Loucy (cell line): ENCODE data around the gene ROBO1.

Experiments used
- H2AFZ ChIP-seq: fragments of 200-600 bp; sonication (generic); 2 replicates; pipeline ENCODE4 v1.6.0; 2016; ENCODE audit warnings: antibody characterized with exemption, mild to moderate bottlenecking, low read length, moderate library complexity
- H3F3A ChIP-seq: fragments of 200-600 bp; 2 replicates; pipeline ENCODE4 v1.6.0; 2016; ENCODE audit warnings: antibody characterized with exemption, low read depth, mild to moderate bottlenecking
- H3K27me3 ChIP-seq: fragments of 200-600 bp; sonication (generic); 2 replicates; pipeline ENCODE4 v1.6.1; 2014; ENCODE audit warnings: low read length, mild to moderate bottlenecking; ENCODE audit not compliant: insufficient read depth, poor library complexity, severe bottlenecking
- H3K36me3 ChIP-seq: fragments of 200-600 bp; sonication (generic); 2 replicates; pipeline ENCODE4 v1.6.1; 2016; ENCODE audit warnings: low read length; ENCODE audit not compliant: insufficient read depth
- H3K4me1 ChIP-seq: fragments of 200-600 bp; sonication (generic); 2 replicates; pipeline ENCODE4 v1.5.1; 2014; ENCODE audit warnings: low read length, mild to moderate bottlenecking; ENCODE audit not compliant: insufficient read depth, poor library complexity, severe bottlenecking
- H3K4me2 ChIP-seq: fragments of 200-600 bp; sonication (generic); 2 replicates; pipeline ENCODE4 v1.6.0; 2014; ENCODE audit warnings: antibody characterized with exemption, low read length, low read depth, mild to moderate bottlenecking; ENCODE audit not compliant: poor library complexity, severe bottlenecking
- H3K4me3 ChIP-seq: fragments of 200-600 bp; sonication (generic); 2 replicates; pipeline ENCODE4 v1.5.1; 2014; ENCODE audit warnings: low read length, mild to moderate bottlenecking, mixed read lengths; ENCODE audit not compliant: poor library complexity, severe bottlenecking
- H3K79me2 ChIP-seq: fragments of 200-600 bp; sonication (generic); 2 replicates; pipeline ENCODE4 v1.6.1; 2014; ENCODE audit warnings: low read length; ENCODE audit not compliant: insufficient read depth
- H3K9ac ChIP-seq: fragments of 200-600 bp; sonication (generic); 2 replicates; pipeline ENCODE4 v1.6.0; 2014; ENCODE audit warnings: mild to moderate bottlenecking, low read depth, low read length, moderate library complexity; ENCODE audit not compliant: poor library complexity, severe bottlenecking
- H3K9me2 ChIP-seq: fragments of 200-600 bp; sonication (generic); replicated peaks from 2 replicates; pipeline ENCODE4 v1.6.1; 2016; ENCODE audit warnings: low read depth, low read length, mixed read lengths
- H3K9me3 ChIP-seq: fragments of 200-600 bp; sonication (generic); 2 replicates; pipeline ENCODE4 v1.6.1; 2014; ENCODE audit warnings: mild to moderate bottlenecking, antibody characterized with exemption, low read length, low read depth; ENCODE audit not compliant: insufficient read depth
- H4K20me1 ChIP-seq: fragments of 200-600 bp; sonication (generic); 2 replicates; pipeline ENCODE4 v1.6.0; 2014; ENCODE audit warnings: antibody characterized with exemption, low read length, mild to moderate bottlenecking; ENCODE audit not compliant: insufficient read depth, poor library complexity, severe bottlenecking
- EZH2phosphoT487 ChIP-seq: fragments of 200-600 bp; IDR thresholded peaks from 2 replicates; pipeline ENCODE4 v1.6.1; 2018; ENCODE audit warnings: antibody characterized with exemption, mild to moderate bottlenecking, moderate library complexity, borderline replicate concordance
- TF ChIP-seq, protein P1 (sequence below): fragments of 200-600 bp; sonication (generic); conservative IDR thresholded peaks from 2 replicates; pipeline ENCODE4 v1.5.1; 2014; ENCODE audit warnings: mild to moderate bottlenecking, antibody characterized with exemption, low read length

ROBO1 gene

DNA sequence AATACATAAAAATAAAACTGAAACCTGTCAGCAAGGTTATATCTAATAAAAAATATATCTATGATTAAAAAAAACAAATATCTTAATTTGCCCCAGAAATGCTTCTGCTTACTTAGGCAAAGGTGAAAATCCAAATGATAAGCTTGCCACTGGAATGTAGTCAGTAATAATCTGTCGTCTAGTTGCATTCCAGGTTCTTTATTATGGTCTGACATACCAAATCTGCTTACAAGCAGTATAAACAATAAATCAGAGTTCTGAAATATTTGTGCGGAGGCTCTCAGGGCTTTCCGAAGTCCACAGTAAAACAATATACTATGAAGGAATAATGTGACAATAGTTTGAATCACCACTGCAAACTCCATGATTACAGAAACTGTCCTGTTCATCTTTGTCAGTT is 1133.5 kb downstream of the ROBO1 start:
- H3K4me1 ChIP-seq, result no peaks in the 10 kb centered on the region
- no peaks in the 10 kb centered on the region for H3K27me3 ChIP-seq
- no peak overlapping the region for H2AFZ ChIP-seq
- no peaks in the 10 kb centered on the region for H3F3A ChIP-seq
- H3K79me2 ChIP-seq, result no peaks in the 10 kb centered on the region
- H3K4me3 ChIP-seq, result no peak overlapping the region
- TF ChIP-seq EZH2phosphoT487, result no peak
- TF ChIP-seq, protein P1, sequence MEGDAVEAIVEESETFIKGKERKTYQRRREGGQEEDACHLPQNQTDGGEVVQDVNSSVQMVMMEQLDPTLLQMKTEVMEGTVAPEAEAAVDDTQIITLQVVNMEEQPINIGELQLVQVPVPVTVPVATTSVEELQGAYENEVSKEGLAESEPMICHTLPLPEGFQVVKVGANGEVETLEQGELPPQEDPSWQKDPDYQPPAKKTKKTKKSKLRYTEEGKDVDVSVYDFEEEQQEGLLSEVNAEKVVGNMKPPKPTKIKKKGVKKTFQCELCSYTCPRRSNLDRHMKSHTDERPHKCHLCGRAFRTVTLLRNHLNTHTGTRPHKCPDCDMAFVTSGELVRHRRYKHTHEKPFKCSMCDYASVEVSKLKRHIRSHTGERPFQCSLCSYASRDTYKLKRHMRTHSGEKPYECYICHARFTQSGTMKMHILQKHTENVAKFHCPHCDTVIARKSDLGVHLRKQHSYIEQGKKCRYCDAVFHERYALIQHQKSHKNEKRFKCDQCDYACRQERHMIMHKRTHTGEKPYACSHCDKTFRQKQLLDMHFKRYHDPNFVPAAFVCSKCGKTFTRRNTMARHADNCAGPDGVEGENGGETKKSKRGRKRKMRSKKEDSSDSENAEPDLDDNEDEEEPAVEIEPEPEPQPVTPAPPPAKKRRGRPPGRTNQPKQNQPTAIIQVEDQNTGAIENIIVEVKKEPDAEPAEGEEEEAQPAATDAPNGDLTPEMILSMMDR, result no peak
- H4K20me1 ChIP-seq, result no peaks in the 10 kb centered on the region
- no peak overlapping the region for H3K9ac ChIP-seq
- H3K9me3 ChIP-seq, result no peaks in the 10 kb centered on the region
- H3K9me2 ChIP-seq, result no peaks in the 10 kb centered on the region
- H3K36me3 ChIP-seq, result no peaks in the 10 kb centered on the region
- H3K4me2 ChIP-seq, result no peak overlapping the region

DNA sequence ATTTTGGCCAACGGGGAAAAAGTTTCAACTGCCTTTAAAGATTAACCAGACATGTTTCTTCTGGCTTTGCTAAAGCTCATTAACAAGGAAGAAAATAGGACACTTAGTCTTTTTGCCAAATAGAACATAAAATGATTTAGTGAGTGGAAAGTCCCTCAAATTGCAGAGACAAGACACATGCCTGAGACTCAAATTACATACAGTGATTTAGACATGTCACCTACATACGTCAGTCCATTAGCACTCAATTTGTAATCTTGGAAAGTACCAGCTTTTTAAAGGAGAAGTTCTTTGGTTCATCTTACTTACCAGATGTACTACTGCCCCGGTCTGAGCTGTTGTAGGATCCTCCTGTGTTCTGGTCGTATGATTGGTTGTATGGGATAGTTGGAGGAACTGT is 1134.2 kb downstream of the ROBO1 start:
- Histone ChIP-seq H3K36me3 (no peaks in the 10 kb centered on the region), H3K4me2 (no peak overlapping the region), H3K4me1 (no peaks in the 10 kb centered on the region), H3F3A (no peaks in the 10 kb centered on the region), H3K9ac (no peak overlapping the region), H3K9me2 (no peaks in the 10 kb centered on the region), H2AFZ (no peak overlapping the region), H3K4me3 (no peak overlapping the region), H4K20me1 (no peaks in the 10 kb centered on the region), H3K79me2 (no peaks in the 10 kb centered on the region), H3K27me3 (no peaks in the 10 kb centered on the region), H3K9me3 (no peaks in the 10 kb centered on the region)
- no peak for TF ChIP-seq EZH2phosphoT487
- TF ChIP-seq, protein P1, result no peak

DNA sequence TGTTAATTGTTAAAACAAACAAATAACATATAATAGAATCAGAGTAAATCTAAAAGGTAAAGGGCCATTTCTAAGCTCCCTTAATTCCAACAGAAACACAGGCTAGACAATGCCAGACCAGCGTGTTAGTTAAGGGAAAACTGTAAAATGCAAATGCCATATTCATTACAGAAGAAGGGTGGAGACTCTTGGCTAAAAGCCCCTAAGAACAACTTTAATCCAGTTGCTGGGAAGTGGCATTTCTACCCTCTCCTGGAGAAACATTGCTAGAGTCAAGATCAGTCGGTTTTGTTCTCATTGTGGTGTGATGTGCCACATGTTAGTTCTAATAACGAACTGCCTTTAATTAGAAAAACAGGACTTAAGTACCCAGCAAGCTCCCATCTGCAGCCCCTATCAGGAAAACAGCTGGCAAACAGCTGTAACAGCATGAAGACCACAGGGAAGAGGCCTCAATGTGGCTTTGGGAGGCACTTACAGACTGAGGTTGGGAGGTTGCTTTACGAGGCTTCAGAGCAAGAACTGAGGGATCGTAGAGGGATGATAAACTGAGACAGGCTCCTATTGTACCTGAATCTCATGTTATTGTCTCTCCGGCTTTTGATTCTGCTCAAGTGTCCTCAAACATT is 1134.8 kb downstream of the ROBO1 start:
- no peak for TF ChIP-seq EZH2phosphoT487
- TF ChIP-seq, protein P1, result no peak
- no peaks in the 10 kb centered on the region for H3K36me3 ChIP-seq
- no peak overlapping the region for H3K4me3 ChIP-seq
- no peaks in the 10 kb centered on the region for H4K20me1 ChIP-seq
- H3K9me3 ChIP-seq, result no peaks in the 10 kb centered on the region
- H2AFZ ChIP-seq, result no peak overlapping the region
- H3K9ac ChIP-seq, result no peak overlapping the region
- H3K9me2 ChIP-seq, result no peaks in the 10 kb centered on the region
- no peak overlapping the region for H3K4me2 ChIP-seq
- H3K27me3 ChIP-seq, result no peaks in the 10 kb centered on the region
- no peaks in the 10 kb centered on the region for H3F3A ChIP-seq
- H3K79me2 ChIP-seq, result no peaks in the 10 kb centered on the region
- H3K4me1 ChIP-seq, result no peaks in the 10 kb centered on the region
